DMS 273 (cell line): ENCODE data around the gene OR6B3.
"Not testable (repeated sequence)": the region's sequence is repeated elsewhere in the genome, so short reads cannot be mapped to it uniquely, and the experiment has no call there.

Source experiments
- DNase-seq: peaks from one replicate; lab custom pipeline; 2025; ENCODE audit not compliant: unreplicated experiment; lab: John Stamatoyannopoulos, UW

The OR6B3 gene

GRCh38 chr2:240044096-240044495, 9.2 kb downstream of the OR6B3 start:
- DNase-seq, result not testable (repeated sequence)

GRCh38 chr2:240043279-240043989, 9.9 kb downstream of the OR6B3 start:
- DNase-seq, result no peak

- no peak for DNase-seq
These were observed 10.6 kb downstream of the OR6B3 start for GRCh38 chr2:240042740-240043139.

- no peak for DNase-seq
These were observed 12.0 kb downstream of the OR6B3 start for GRCh38 chr2:240041363-240041762.

- no peak for DNase-seq
These were observed 16.0 kb downstream of the OR6B3 start for GRCh38 chr2:240037358-240037757.

- DNase-seq, result no peak
These were observed 20.0 kb downstream of the OR6B3 start for GRCh38 chr2:240033330-240033678.

GRCh38 chr2:240032406-240033329, 20.7 kb downstream of the OR6B3 start:
- no peak for DNase-seq

- DNase-seq, result no peak
These were observed 22.8 kb downstream of the OR6B3 start, which contains the start of gene OR6B2 for GRCh38 chr2:240030379-240031094. TSS of gene OR6B2 (minus strand) at chr2:240030429. CDS start at chr2:240030429, 0 bp downstream.

GRCh38 chr2:240024766-240025165, 28.6 kb downstream of the OR6B3 start:
- DNase-seq, result peak; percentile 49

- DNase-seq, result no peak
These were observed 29.5 kb downstream of the OR6B3 start for GRCh38 chr2:240023792-240024191.

GRCh38 chr2:240021488-240022104, 31.7 kb downstream of the OR6B3 start:
- peak; percentile 79 for DNase-seq

- no peak for DNase-seq
These were observed 35.1 kb downstream of the OR6B3 start for GRCh38 chr2:240018071-240018750.

GRCh38 chr2:240014327-240014726, 39.0 kb downstream of the OR6B3 start:
- no peak for DNase-seq

- peak; percentile 20 for DNase-seq
These were observed 40.0 kb downstream of the OR6B3 start for GRCh38 chr2:240013343-240013742.

GRCh38 chr2:240002983-240003382, 50.3 kb downstream of the OR6B3 start:
- DNase-seq, result no peak

GRCh38 chr2:240000671-240001070, 52.6 kb downstream of the OR6B3 start:
- no peak for DNase-seq

- DNase-seq, result no peak
These were observed 55.5 kb downstream of the OR6B3 start for GRCh38 chr2:239997686-239998409.
